H1 (cell line): ENCODE data around the gene NDUFB8. TPM values are rescaled to one million over a fixed set of nuclear protein-coding genes. Genes with fewer than 3 reads are reported as not detected.
A peak's percentile ranks its signal among the peaks of the same experiment; 100 is the strongest.

Experiments used
- CTCF ChIA-PET: fragments of 300-600 bp; sonication (Branson Sonifier 250); formaldehyde crosslinking; loops from one replicate; lab custom pipeline; 2021; ENCODE audit not compliant: partially characterized antibody; lab: Charles Lee
- POLR2A ChIA-PET: fragments of 300-600 bp; sonication (Branson Sonifier 250); formaldehyde crosslinking; loops from one replicate; lab custom pipeline; 2021; ENCODE audit warnings: inconsistent platforms; ENCODE audit not compliant: partially characterized antibody; lab: Charles Lee
- DNase-seq, 2 experiments: peaks; one replicate each; pipeline versions ENCODE4 v3.0.0 to v3.0.0-alpha.2; 2010 to 2022; ENCODE audit warnings: low spot score in 2 of 2, low read depth in 1 of 2, mixed read lengths in 1 of 2
- FAIRE-seq: peaks from 2 replicates; lab custom pipeline; 2011; peaks lifted over from hg19 to GRCh38; lab: Jason Lieb, UNC
- H2AFZ ChIP-seq: 2 replicates; pipeline ENCODE4 v1.8.1; 2012; ENCODE audit warnings: low read length, inconsistent platforms
- H2AK5ac ChIP-seq: 2 replicates; pipeline ENCODE4 v1.6.1; 2013; ENCODE audit warnings: low read depth, low read length
- H2BK120ac ChIP-seq: replicated peaks from 2 replicates; pipeline ENCODE3; 2013; ENCODE audit warnings: low read depth, low read length, inconsistent platforms
- H2BK12ac ChIP-seq: 2 replicates; pipeline ENCODE4 v1.6.1; 2013; ENCODE audit warnings: low read depth, low read length
- H2BK15ac ChIP-seq: 2 replicates; pipeline ENCODE4 v1.6.1; 2013; ENCODE audit warnings: low read length
- H2BK20ac ChIP-seq: 2 replicates; pipeline ENCODE4 v1.6.1; 2013; ENCODE audit warnings: low read length
- H2BK5ac ChIP-seq: 2 replicates; pipeline ENCODE4 v1.6.1; 2013; ENCODE audit warnings: low read depth, low read length
- H3K14ac ChIP-seq: 2 replicates; pipeline ENCODE4 v1.6.1; 2013; ENCODE audit warnings: inconsistent platforms; ENCODE audit not compliant: insufficient read length
- H3K18ac ChIP-seq: 2 replicates; pipeline ENCODE4 v1.6.1; 2013; ENCODE audit warnings: low read length; ENCODE audit errors: extremely low read depth
- H3K23ac ChIP-seq: 2 replicates; pipeline ENCODE4 v1.6.1; 2013; ENCODE audit warnings: inconsistent platforms; ENCODE audit not compliant: insufficient read length
- H3K23me2 ChIP-seq: 2 replicates; pipeline ENCODE4 v1.6.1; 2013; ENCODE audit warnings: low read depth, low read length
- H3K27ac ChIP-seq: 2 replicates; pipeline ENCODE4 v1.6.1; 2011; ENCODE audit warnings: low read depth, low read length, inconsistent platforms
- H3K27me3 ChIP-seq, 4 experiments: replicated peaks in 1 of 4; 1 replicate in 1 of 4; 2 replicates in 3 of 4; pipeline versions ENCODE4 v1.6.1 to v1.8.1; 2011 to 2013; ENCODE audit warnings: low read length in 3 of 4, mild to moderate bottlenecking in 3 of 4, inconsistent platforms in 2 of 4, mixed read lengths in 2 of 4, moderate library complexity in 1 of 4; ENCODE audit not compliant: control insufficient read depth in 3 of 4, insufficient read depth in 3 of 4; ENCODE audit errors: extremely low read depth in 1 of 4
- H3K36me3 ChIP-seq, 4 experiments: 2 replicates each; pipeline versions ENCODE4 v1.6.1 to v1.8.1; 2011 to 2013; ENCODE audit warnings: mild to moderate bottlenecking in 4 of 4, low read length in 3 of 4, moderate library complexity in 2 of 4, control low read depth in 1 of 4, inconsistent platforms in 1 of 4; ENCODE audit not compliant: insufficient read depth in 4 of 4, control insufficient read depth in 2 of 4
- H3K4ac ChIP-seq: replicated peaks from 2 replicates; pipeline ENCODE3; 2013; ENCODE audit warnings: low read length, low read depth, mixed read lengths, inconsistent platforms; ENCODE audit not compliant: insufficient read length
- H3K4me1 ChIP-seq, 4 experiments: replicated peaks in 1 of 4; 1 replicate in 1 of 4; 2 replicates in 3 of 4; pipeline versions ENCODE4 v1.6.1 to v1.8.1; 2011 to 2013; ENCODE audit warnings: low read length in 3 of 4, inconsistent platforms in 2 of 4, mixed read lengths in 1 of 4; ENCODE audit not compliant: insufficient read depth in 4 of 4, control insufficient read depth in 3 of 4
- H3K4me2 ChIP-seq, 2 experiments: 2 replicates each; pipeline versions ENCODE4 v1.6.1 to v1.8.1; 2011 to 2013; ENCODE audit warnings: low read depth in 2 of 2, low read length in 2 of 2, control low read depth in 1 of 2, inconsistent platforms in 1 of 2, mild to moderate bottlenecking in 1 of 2; ENCODE audit not compliant: insufficient read depth in 1 of 2
- H3K4me3 ChIP-seq, 4 experiments: fragments of 200-600, 300-600 bp in 1 of 4; sonication (generic), shearing (Covaris generic), sonication (Bioruptor Twin) in 1 of 4; 2 replicates each; pipeline versions ENCODE4 v1.5.1 to v1.8.1; 2011 to 2016; ENCODE audit warnings: low read length in 4 of 4, low read depth in 3 of 4, control low read depth in 2 of 4, inconsistent platforms in 2 of 4, mild to moderate bottlenecking in 2 of 4, mixed read lengths in 1 of 4, moderate library complexity in 1 of 4; ENCODE audit not compliant: insufficient read depth in 2 of 4; ENCODE audit errors: extremely low read depth in 1 of 4
- H3K56ac ChIP-seq: replicated peaks from 2 replicates; pipeline ENCODE3; 2013; ENCODE audit warnings: low read depth, mild to moderate bottlenecking, mixed read lengths, low read length, inconsistent platforms; ENCODE audit not compliant: insufficient read length
- H3K79me1 ChIP-seq: 2 replicates; pipeline ENCODE4 v1.6.1; 2013; ENCODE audit warnings: low read depth, low read length, control low read depth
- H3K79me2 ChIP-seq, 2 experiments: 2 replicates each; pipeline versions ENCODE4 v1.6.1 to v1.8.1; 2012 to 2013; ENCODE audit warnings: low read length in 2 of 2, mild to moderate bottlenecking in 2 of 2, inconsistent platforms in 1 of 2; ENCODE audit not compliant: insufficient read depth in 2 of 2, control insufficient read depth in 1 of 2
- H3K9ac ChIP-seq, 4 experiments: replicated peaks in 1 of 4; 1 replicate in 1 of 4; 2 replicates in 3 of 4; pipeline versions ENCODE4 v1.6.1 to v1.8.1; 2011 to 2013; ENCODE audit warnings: low read depth in 3 of 4, low read length in 3 of 4, control low read depth in 2 of 4, mild to moderate bottlenecking in 2 of 4, moderate library complexity in 2 of 4, inconsistent platforms in 1 of 4; ENCODE audit errors: extremely low read depth in 1 of 4
- H3K9me3 ChIP-seq, 2 experiments: 2 replicates each; pipeline versions ENCODE4 v1.6.1 to v1.8.1; 2012 to 2013; ENCODE audit warnings: mild to moderate bottlenecking in 2 of 2, moderate library complexity in 2 of 2, control low read depth in 1 of 2, inconsistent platforms in 1 of 2, low read depth in 1 of 2, low read length in 1 of 2, mixed read lengths in 1 of 2; ENCODE audit not compliant: insufficient read depth in 2 of 2
- H4K20me1 ChIP-seq, 2 experiments: replicated peaks in 1 of 2; 2 replicates each; pipeline versions ENCODE3 to v1.8.1; 2011 to 2013; ENCODE audit warnings: inconsistent platforms in 2 of 2, low read length in 2 of 2, mild to moderate bottlenecking in 1 of 2; ENCODE audit not compliant: insufficient read depth in 2 of 2, control insufficient read depth in 1 of 2
- H4K5ac ChIP-seq: 2 replicates; pipeline ENCODE4 v1.6.1; 2013; ENCODE audit warnings: low read length, low read depth, mixed read lengths, inconsistent platforms; ENCODE audit not compliant: insufficient read length
- H4K8ac ChIP-seq: 2 replicates; pipeline ENCODE4 v1.8.0; 2013; ENCODE audit warnings: mild to moderate bottlenecking, moderate library complexity, low read length, inconsistent platforms; ENCODE audit not compliant: insufficient read depth; ENCODE audit errors: extremely low read depth
- H4K91ac ChIP-seq: replicated peaks from 2 replicates; pipeline ENCODE3; 2013; ENCODE audit warnings: low read length, mixed read lengths, inconsistent platforms; ENCODE audit not compliant: insufficient read length
- BCL11A ChIP-seq, 2 experiments: IDR thresholded peaks; one replicate each; pipeline ENCODE4 v1.6.1; 2011; ENCODE audit warnings: low read depth in 2 of 2, low read length in 2 of 2, mild to moderate bottlenecking in 2 of 2
- JUN ChIP-seq: IDR thresholded peaks from 2 replicates; pipeline ENCODE4 v1.6.1; 2011; ENCODE audit warnings: low read depth, mild to moderate bottlenecking, improper control_type of control experiment, low read length
- RBBP5 ChIP-seq: IDR thresholded peaks from 2 replicates; pipeline ENCODE4 v1.7.1; 2012; ENCODE audit warnings: low read depth, mild to moderate bottlenecking, inconsistent platforms, low read length, moderate library complexity, borderline replicate concordance
- SIRT6 ChIP-seq: IDR thresholded peaks from one replicate; pipeline ENCODE4 v1.7.1; 2012; ENCODE audit warnings: low read length, inconsistent platforms
- SUZ12 ChIP-seq: fragments of 200-600 bp; sonication (generic); IDR thresholded peaks from 2 replicates; pipeline ENCODE4 v1.6.1; 2012; ENCODE audit warnings: mild to moderate bottlenecking, inconsistent platforms, low read length, moderate library complexity, mixed read lengths
- TCF12 ChIP-seq: IDR thresholded peaks from 2 replicates; pipeline ENCODE4 v1.6.1; 2011; ENCODE audit warnings: low read depth, mild to moderate bottlenecking, low read length
- ZNF274 ChIP-seq: IDR thresholded peaks from 2 replicates; pipeline ENCODE4 v1.7.0; 2012; ENCODE audit warnings: low read length, borderline replicate concordance; ENCODE audit errors: extremely low read depth
- WGBS, 2 experiments: shearing (Covaris generic) in 1 of 2; methylation state at CpG; one replicate each; pipeline versions ENCODE4 v1.1.6 to v1.1.7; 2013 to 2015; ENCODE audit warnings: low lambda C conversion rate in 2 of 2, mixed read lengths in 2 of 2, inconsistent platforms in 1 of 2, low coverage in 1 of 2, missing lambda C conversion rate in 1 of 2; ENCODE audit not compliant: insufficient replicate concordance in 2 of 2, insufficient coverage in 1 of 2, insufficient read length in 1 of 2; ENCODE audit errors: extremely low coverage in 1 of 2, missing lambda C conversion rate in 1 of 2; 5-methylcytosine and 5-hydroxymethylcytosine counted together
- long read RNA-seq, 2 experiments: library from RNA in 1 of 2; library from capped mRNA in 1 of 2; stranded (forward); transcript quantifications; one replicate each; pipeline ENCODE4 v2.0.0, GENCODE V29; 2021; ENCODE audit warnings: inconsistent platforms in 1 of 2
- polyA minus RNA-seq, 3 experiments: library from RNA; depleted of rRNA, polyadenylated mRNA; stranded (reverse); fragments of >200 nt; gene quantifications; 1 replicate in 2 of 3; 2 replicates in 1 of 3; pipeline ENCODE4 v1.2.3, GENCODE V29; 2011
- polyA plus RNA-seq, 7 experiments: library from polyadenylated mRNA; depleted of rRNA in 3 of 7; stranded (reverse) in 5 of 7; unstranded in 2 of 7; fragments of >200 nt in 5 of 7; fragments of 200-250 nt in 2 of 7; gene quantifications; 1 replicate in 5 of 7; 2 replicates in 1 of 7; 4 replicates in 1 of 7; pipeline versions ENCODE4 v1.2.1 to v1.2.3, GENCODE V29; 2011 to 2013; ENCODE audit warnings: missing spikeins in 2 of 7, mixed read lengths in 2 of 7
- total RNA-seq: library from RNA; stranded (reverse); fragmentation: NEBNext Ultra II Directional; extraction: Animal tissue kit (Norgen Biotek cat#: 25700); gene quantifications from 2 replicates; pipeline ENCODE4 v1.2.1, GENCODE V29; 2021

NDUFB8 gene
- total RNA-seq (175 and 189 TPM in 2 replicates), polyA plus RNA-seq (2011; rRNA removed) (445 and 455 TPM in 2 replicates), polyA minus RNA-seq (2011; rRNA and poly(A)+ RNA removed) (114 and 129 TPM in 2 replicates)
- polyA plus RNA-seq (2011; cell fraction: cytosol; rRNA removed): 347 TPM
- 314 TPM for polyA plus RNA-seq (2011; cell fraction: nucleus; rRNA removed)
- 164 to 256 TPM (median 234 TPM) in 4 replicates for polyA plus RNA-seq (2012, experiment 1 of 2)
- polyA plus RNA-seq (2012, experiment 2 of 2): 281 TPM
- 365 TPM for polyA plus RNA-seq (2013, experiment 1 of 2)
- 382 TPM for polyA plus RNA-seq (2013, experiment 2 of 2)
- polyA minus RNA-seq (2011; cell fraction: cytosol; rRNA and poly(A)+ RNA removed): 54.2 TPM
- 72.9 TPM for polyA minus RNA-seq (2011; cell fraction: nucleus; rRNA and poly(A)+ RNA removed)
- long read RNA-seq, experiment 1, transcript NDUFB8-201 (5 exons, 671 nt): major isoform, 100 of 134 reads
- long read RNA-seq, experiment 1, partial matches to known transcripts: 24 of 134 reads
- long read RNA-seq, experiment 1, other reads (novel, unspliced or antisense): 5 of 134 reads
- long read RNA-seq, experiment 2, transcript NDUFB8-201 (5 exons, 671 nt): major isoform, 6 of 16 reads
- long read RNA-seq, experiment 2, transcript NDUFB8-205 (4 exons, 829 nt): major isoform, 6 of 16 reads
- long read RNA-seq, experiment 2, partial matches to known transcripts: 1 of 16 reads
- long read RNA-seq, experiment 2, other reads (novel, unspliced or antisense): 2 of 16 reads

GRCh38 chr10:100529475-100530298, at the start of gene NDUFB8:
NDUFB8 (minus strand) TSS chr10:100529871; CDS start chr10:100529851, 20 bp downstream.
- Histone ChIP-seq H2BK120ac (no peak within 1 kb of the TSS), H3K9ac (peak within 1 kb of the TSS; percentile 72 to 91 (median 76)), H3K4me2 (peak within 1 kb of the TSS; percentile 80 to 85), H3K4ac (peak within 1 kb of the TSS; percentile 1), H4K5ac (peak within 1 kb of the TSS; percentile 89), H3K79me1 (peaks cover 2% of the 10 kb centered on the region; the same call in 1 of the 2 replicates), H4K8ac (peak within 1 kb of the TSS; percentile 90), H3K27ac (peak within 1 kb of the TSS; percentile 24; the same call in 1 of the 2 replicates), H2BK20ac (no peak within 1 kb of the TSS; the same call in 1 of the 2 replicates), H4K91ac (peak within 1 kb of the TSS; percentile 94), H3K9me3 (no peaks in the 10 kb centered on the region), H3K14ac (no peak within 1 kb of the TSS), H3K4me3 (peak within 1 kb of the TSS; percentile 81 to 95 (median 90)), H3K27me3 (no peaks in the 10 kb centered on the region), H4K20me1 (peaks cover 0 to under 1% of the 10 kb centered on the region in 2 experiments), H2AFZ (peak within 1 kb of the TSS; percentile 99), H3K79me2 (peaks cover 0 to 14% of the 10 kb centered on the region in 2 experiments; a peak in 3 of 4 replicates), H3K56ac (peak within 1 kb of the TSS; percentile 74), H2AK5ac (no peak within 1 kb of the TSS), H2BK5ac (peak within 1 kb of the TSS; percentile 83; the same call in 1 of the 2 replicates), H3K23ac (no peak within 1 kb of the TSS), H2BK12ac (no peak within 1 kb of the TSS; the same call in 1 of the 2 replicates), H3K4me1 (peaks cover 0 to 5% (median 4%) of the 10 kb centered on the region in 4 experiments; a peak in 3 of 7 replicates), H3K36me3 (peaks cover 7 to 22% (median 12%) of the 10 kb centered on the region in 4 experiments), H3K23me2 (peaks cover 12% of the 10 kb centered on the region), H2BK15ac (0 out of 2 replicates have a peak within 1 kb of the TSS, but pooled peaks have one; percentile 95), H3K18ac (peak within 1 kb of the TSS; percentile 97)
- peak; percentile 49 to 95 for DNase-seq
- no peak for FAIRE-seq
- ChIA-PET POLR2A (interaction anchor here (0.8 to 1.1 kb wide), 2 partner anchors 47 to 156 kb away, joined by 3 read pairs; no protein-coding TSS in a partner anchor), CTCF (interaction anchor here (1.0 to 3.8 kb wide), 4 partner anchors 12 to 96 kb away, joined by 3 to 27 read pairs (median 6); no protein-coding TSS in a partner anchor)
- 2% methylated on average over 39 of the region's 43 CpGs; no CpG with 5 or more reads in 1 of the 2 experiments for WGBS, 2 experiments
- no peak for TF ChIP-seq JUN
- no peak for TF ChIP-seq SIRT6
- no peak for TF ChIP-seq BCL11A (IDR thresholded peaks at IDR 0.05; ENCODE audit: low read depth in 2 of 2, low read length in 2 of 2)
- no peak for TF ChIP-seq TCF12
- no peak for TF ChIP-seq SUZ12
- no peak for TF ChIP-seq ZNF274
- TF ChIP-seq RBBP5: peak; percentile 39; the same call in 1 of the 2 replicates
